GM19239 (cell line): ENCODE measurements around the gene EIF3D.

Source experiments
- DNase-seq: peaks from one replicate; pipeline ENCODE4 v3.0.0; 2011; ENCODE audit warnings: low spot score; ENCODE audit not compliant: insufficient read length
- FAIRE-seq: peaks from 2 replicates; lab custom pipeline; 2011; peaks lifted over from hg19 to GRCh38; lab: Jason Lieb, UNC

The EIF3D gene

GRCh38 chr22:36510966-36511881 lies 17.7 kb downstream of the EIF3D start:
- no peak for DNase-seq

GRCh38 chr22:36510384-36510783 lies 18.6 kb downstream of the EIF3D start:
- FAIRE-seq (no peak), DNase-seq (no peak)

More at GRCh38 chr22:36510966-36511881, 17.7 kb downstream of the EIF3D start:
- FAIRE-seq: no peak

GRCh38 chr22:36507518-36508010 lies 21.4 kb downstream of the EIF3D start:
- FAIRE-seq (peak; percentile 23), DNase-seq (no peak)

GRCh38 chr22:36506637-36507517 lies 22.1 kb downstream of the EIF3D start, which contains the start of gene FOXRED2:
Gene FOXRED2, minus strand, starts transcription at chr22:36507040. Its CDS starts 618 bp downstream, at chr22:36506422.
- peak; percentile 86 for FAIRE-seq
- DNase-seq: peak; percentile 95

GRCh38 chr22:36505998-36506635 lies 22.8 kb downstream of the EIF3D start:
- FAIRE-seq (no peak), DNase-seq (no peak)

- FAIRE-seq (no peak), DNase-seq (no peak)
Observed at GRCh38 chr22:36497910-36498665, 30.9 kb downstream of the EIF3D start.

- FAIRE-seq (peak; percentile 95), DNase-seq (peak; percentile 63)
Observed at GRCh38 chr22:36493690-36494110, 35.3 kb downstream of the EIF3D start.

GRCh38 chr22:36492109-36492508 lies 36.9 kb downstream of the EIF3D start:
- FAIRE-seq: no peak
- no peak for DNase-seq

- FAIRE-seq: no peak
- DNase-seq: no peak
Observed at GRCh38 chr22:36491155-36491554, 37.8 kb downstream of the EIF3D start.

- no peak for DNase-seq
- peak; percentile 79 for FAIRE-seq
Observed at GRCh38 chr22:36486619-36487384, 42.2 kb downstream of the EIF3D start.

GRCh38 chr22:36481393-36482168 lies 47.4 kb downstream of the EIF3D start, which contains the start of gene TXN2:
Gene TXN2, minus strand, starts transcription at chr22:36481640. Its CDS starts 803 bp downstream, at chr22:36480837.
- FAIRE-seq: peak; percentile 98
- peak; percentile 93 for DNase-seq

GRCh38 chr22:36480941-36481392 lies 48.0 kb downstream of the EIF3D start:
- FAIRE-seq: peak; percentile 90

GRCh38 chr22:36478966-36479365 lies 50.0 kb downstream of the EIF3D start:
- no peak for FAIRE-seq

More at GRCh38 chr22:36480941-36481392, 48.0 kb downstream of the EIF3D start:
- no peak for DNase-seq

GRCh38 chr22:36475341-36475740 lies 53.6 kb downstream of the EIF3D start:
- no peak for FAIRE-seq

More at GRCh38 chr22:36478966-36479365, 50.0 kb downstream of the EIF3D start:
- no peak for DNase-seq

GRCh38 chr22:36472689-36473088 lies 56.3 kb downstream of the EIF3D start:
- DNase-seq: no peak
- FAIRE-seq: no peak

More at GRCh38 chr22:36475341-36475740, 53.6 kb downstream of the EIF3D start:
- no peak for DNase-seq

- FAIRE-seq (no peak), DNase-seq (no peak)
Observed at GRCh38 chr22:36471341-36471821, 57.6 kb downstream of the EIF3D start.

GRCh38 chr22:36470994-36471331 lies 58.0 kb downstream of the EIF3D start:
- no peak for FAIRE-seq
- DNase-seq: no peak
